ENCODE data around the gene NEK2. TPM values are rescaled to one million over a fixed set of nuclear protein-coding genes. Genes with fewer than 3 reads are reported as not detected.
A peak's percentile ranks its signal among the peaks of the same experiment; 100 is the strongest.

The NEK2 gene
- total RNA-seq, 2 donors from 2014 or later: not detected

GRCh38 chr1:211653293-211653692 lies 22.1 kb downstream of the NEK2 start:
- H3K4me3 ChIP-seq: no peak overlapping the region
- DNase-seq: no peak
- TF ChIP-seq POLR2A (IDR thresholded peaks at IDR 0.05) (no peak), CTCF (IDR thresholded peaks at IDR 0.05) (no peak)
- H3K4me1 ChIP-seq: peaks cover 14% of the 10 kb centered on the region
- H3K27ac ChIP-seq: no peak overlapping the region
- 75 to 83% methylated on average over 4 of the region's 4 CpGs for WGBS, 2 donors
- H3K9me3 ChIP-seq: no peaks in the 10 kb centered on the region
- no peaks in the 10 kb centered on the region for H3K36me3 ChIP-seq (replicated peaks in 1 of 2; ENCODE audit: insufficient read depth in 1 of 2, low read depth in 2 of 2)
- ATAC-seq: no peak
- no peaks in the 10 kb centered on the region for H3K27me3 ChIP-seq
- intact Hi-C loops (cut with DNase I): loop anchor here (5.0 kb wide), 2 partner anchors 71 to 131 kb away; no protein-coding TSS in a partner anchor

GRCh38 chr1:211652371-211652770 lies 23.1 kb downstream of the NEK2 start:
- Histone ChIP-seq H3K4me3 (no peak overlapping the region), H3K27ac (no peak overlapping the region), H3K4me1 (peaks cover 22% of the 10 kb centered on the region), H3K27me3 (no peaks in the 10 kb centered on the region), H3K9me3 (no peaks in the 10 kb centered on the region), H3K36me3 (replicated peaks in 1 of 2; ENCODE audit: insufficient read depth in 1 of 2, low read depth in 2 of 2) (no peaks in the 10 kb centered on the region)
- DNase-seq (no peak), ATAC-seq (no peak)
- TF ChIP-seq CTCF (IDR thresholded peaks at IDR 0.05) (no peak), POLR2A (IDR thresholded peaks at IDR 0.05) (no peak)
- intact Hi-C loops (cut with DNase I): loop anchor here (5.0 kb wide), 2 partner anchors 70 to 130 kb away; no protein-coding TSS in a partner anchor
- 86 to 94% methylated on average over 6 of the region's 6 CpGs for WGBS, 2 donors

GRCh38 chr1:211650904-211651303 lies 24.5 kb downstream of the NEK2 start:
- no peak overlapping the region for H3K4me3 ChIP-seq
- no peak overlapping the region for H3K27ac ChIP-seq
- H3K27me3 ChIP-seq: no peaks in the 10 kb centered on the region
- no peak for TF ChIP-seq CTCF (IDR thresholded peaks at IDR 0.05)
- no peak for TF ChIP-seq POLR2A (IDR thresholded peaks at IDR 0.05)
- no peak for ATAC-seq
- H3K36me3 ChIP-seq (replicated peaks in 1 of 2; ENCODE audit: insufficient read depth in 1 of 2, low read depth in 2 of 2): no peaks in the 10 kb centered on the region
- H3K9me3 ChIP-seq: no peaks in the 10 kb centered on the region
- intact Hi-C loops (cut with DNase I): loop anchor here (5.0 kb wide), 2 partner anchors 69 to 129 kb away; no protein-coding TSS in a partner anchor
- no peak for DNase-seq
- peaks cover 22% of the 10 kb centered on the region for H3K4me1 ChIP-seq
- 88 to 96% methylated on average over 7 of the region's 7 CpGs for WGBS, 2 donors

- no peak for TF ChIP-seq POLR2A (IDR thresholded peaks at IDR 0.05)
- TF ChIP-seq CTCF (IDR thresholded peaks at IDR 0.05): peak in 5 of 7 experiments; percentile 61 to 90 (median 74)
- intact Hi-C loops (cut with DNase I): no loop called here
- WGBS, 2 donors: 51 to 85% methylated on average over 9 of the region's 9 CpGs
- H3K4me1 ChIP-seq: peaks cover 24% of the 10 kb centered on the region
- H3K27ac ChIP-seq: peak overlapping the region in 3 of 4 donors; percentile 63 to 79 (median 69)
- no peaks in the 10 kb centered on the region for H3K36me3 ChIP-seq (replicated peaks in 1 of 2; ENCODE audit: insufficient read depth in 1 of 2, low read depth in 2 of 2)
- ATAC-seq (no peak), DNase-seq (peak in 3 of 4 donors; percentile 73 to 83 (median 77))
- H3K27me3 ChIP-seq: no peaks in the 10 kb centered on the region
- no peak overlapping the region for H3K4me3 ChIP-seq
- H3K9me3 ChIP-seq: no peaks in the 10 kb centered on the region
These were observed 26.2 kb downstream of the NEK2 start for GRCh38 chr1:211648980-211649934.

Data from body of pancreas (tissue), 4 donors.